GM12878 (cell line): ENCODE measurements around the gene PDZRN3. TPM values are rescaled to one million over a fixed set of nuclear protein-coding genes. Genes with fewer than 3 reads are reported as not detected.

Experiments used
- ATF7 ChIP-seq: fragments of 450-650 bp; IDR thresholded peaks from 2 replicates; pipeline ENCODE4 v1.6.1; 2016; ENCODE audit warnings: low read depth, mild to moderate bottlenecking
- BACH1 ChIP-seq: fragments of 450-650 bp; IDR thresholded peaks from 2 replicates; pipeline ENCODE4 v1.6.1; 2017; ENCODE audit warnings: mild to moderate bottlenecking, borderline replicate concordance
- BCL11A ChIP-seq: IDR thresholded peaks from 2 replicates; pipeline ENCODE4 v1.6.1; 2011; ENCODE audit warnings: low read depth, low read length
- BHLHE40 ChIP-seq, 2 experiments: fragments of 450-650 bp in 1 of 2; IDR thresholded peaks; 2 replicates each; pipeline ENCODE4 v1.6.1; 2011 to 2017; ENCODE audit warnings: low read depth in 2 of 2, borderline replicate concordance in 1 of 2, improper control_type of control experiment in 1 of 2, low read length in 1 of 2, mild to moderate bottlenecking in 1 of 2
- BRCA1 ChIP-seq: IDR thresholded peaks from 2 replicates; pipeline ENCODE4 v1.6.1; 2011; ENCODE audit warnings: low read depth, low read length, improper control_type of control experiment
- CBFB ChIP-seq: IDR thresholded peaks from 2 replicates; pipeline ENCODE4 v1.6.1; 2016; ENCODE audit warnings: antibody characterized with exemption, low read depth
- CREM ChIP-seq: IDR thresholded peaks from 2 replicates; pipeline ENCODE4 v1.6.1; 2014; ENCODE audit warnings: antibody characterized with exemption, low read depth
- EED ChIP-seq: sonication (generic); IDR thresholded peaks from 2 replicates; pipeline ENCODE4 v1.6.1; 2016; ENCODE audit warnings: antibody characterized with exemption, low read depth
- EP300 ChIP-seq, 2 experiments: fragments of 150-350 bp in 1 of 2; IDR thresholded peaks; 2 replicates each; pipeline ENCODE4 v1.6.1; 2011 to 2012; ENCODE audit warnings: low read depth in 2 of 2, low read length in 2 of 2, borderline replicate concordance in 1 of 2, improper control_type of control experiment in 1 of 2, inconsistent platforms in 1 of 2; ENCODE audit not compliant: control insufficient read depth in 1 of 2
- ETV6 ChIP-seq, 2 experiments: fragments of 450-650 bp in 1 of 2; IDR thresholded peaks in 1 of 2; conservative IDR thresholded peaks in 1 of 2; 2 replicates each; pipeline ENCODE4 v1.6.1; 2014; ENCODE audit warnings: antibody characterized with exemption in 1 of 2, borderline replicate concordance in 1 of 2, low read depth in 1 of 2, mild to moderate bottlenecking in 1 of 2, moderate library complexity in 1 of 2
- FOXM1 ChIP-seq: IDR thresholded peaks from 2 replicates; pipeline ENCODE4 v1.6.1; 2012; ENCODE audit warnings: low read depth, mild to moderate bottlenecking, inconsistent platforms, low read length, moderate library complexity
- GABPA ChIP-seq: IDR thresholded peaks from 2 replicates; pipeline ENCODE4 v1.6.1; 2014; ENCODE audit warnings: antibody characterized with exemption, low read depth, mild to moderate bottlenecking, inconsistent platforms
- IRF4 ChIP-seq: IDR thresholded peaks from 2 replicates; pipeline ENCODE4 v1.6.1; 2011; ENCODE audit warnings: low read depth, low read length
- PML ChIP-seq: IDR thresholded peaks from 2 replicates; pipeline ENCODE4 v1.6.1; 2012; ENCODE audit warnings: low read length, inconsistent platforms
- POLR2A ChIP-seq: IDR thresholded peaks from 2 replicates; pipeline ENCODE4 v1.6.1; 2011; ENCODE audit warnings: low read depth, mild to moderate bottlenecking, low read length
- RAD21 ChIP-seq: IDR thresholded peaks from 2 replicates; pipeline ENCODE4 v1.6.1; 2011; ENCODE audit warnings: mild to moderate bottlenecking, low read depth, low read length, moderate library complexity; ENCODE audit not compliant: insufficient read depth
- RELA ChIP-seq: fragments of 450-650 bp; IDR thresholded peaks from 2 replicates; pipeline ENCODE4 v1.8.0; 2014; ENCODE audit warnings: borderline replicate concordance; ENCODE audit not compliant: partially characterized antibody
- TAF1 ChIP-seq: IDR thresholded peaks from 2 replicates; pipeline ENCODE4 v1.6.1; 2011; ENCODE audit warnings: mild to moderate bottlenecking, low read depth, low read length, borderline replicate concordance
- TCF12 ChIP-seq: IDR thresholded peaks from 2 replicates; pipeline ENCODE4 v1.6.1; 2011; ENCODE audit warnings: low read depth, mild to moderate bottlenecking, low read length
- ZNF217 ChIP-seq: fragments of 450-650 bp; IDR thresholded peaks from 2 replicates; pipeline ENCODE4 v1.6.1; 2017; ENCODE audit warnings: antibody characterized with exemption, mild to moderate bottlenecking
- ZSCAN29 ChIP-seq: fragments of 450-650 bp; IDR thresholded peaks from 2 replicates; pipeline ENCODE4 v1.6.1; 2017; ENCODE audit warnings: mild to moderate bottlenecking, moderate library complexity
- ZZZ3 ChIP-seq: IDR thresholded peaks from 2 replicates; pipeline ENCODE4 v1.6.1; 2011; ENCODE audit warnings: low read depth; ENCODE audit not compliant: control insufficient read depth, insufficient read length
- polyA plus RNA-seq, 11 experiments: library from polyadenylated mRNA; depleted of rRNA in 4 of 11; unstranded in 6 of 11; stranded (reverse) in 5 of 11; fragments of >200 nt; fragmentation: Nextera tagmentation in 4 of 11; fragmentation: Illumina TruSeq in 1 of 11; extraction: Ambion mirVana in 4 of 11; extraction: Trizol in 1 of 11; gene quantifications; 1 replicate in 1 of 11; 2 replicates in 10 of 11; pipeline versions ENCODE4 v1.2.1 to v1.2.3, GENCODE V29; 2011 to 2016; ENCODE audit warnings: inconsistent platforms in 2 of 11, missing spikeins in 2 of 11, low read depth in 1 of 11
- total RNA-seq, 4 experiments: library from RNA; depleted of rRNA in 3 of 4; stranded (reverse); fragments of >200 nt in 3 of 4; fragmentation: Illumina TruSeq in 1 of 4; extraction: Trizol in 1 of 4; gene quantifications; 2 replicates each; pipeline versions ENCODE4 v1.2.1 to v1.2.3, GENCODE V29; 2013 to 2021
- TF ChIP-seq, protein P1 (sequence below): fragments of 450-650 bp; IDR thresholded peaks from 2 replicates; pipeline ENCODE4 v1.6.1; 2017; ENCODE audit warnings: antibody characterized with exemption, mild to moderate bottlenecking, moderate library complexity
- TF ChIP-seq, protein P2 (sequence below): fragments of 450-650 bp; IDR thresholded peaks from 2 replicates; pipeline ENCODE4 v1.6.1; 2017; ENCODE audit warnings: mild to moderate bottlenecking
- TF ChIP-seq, protein P3 (sequence below): fragments of 450-650 bp; IDR thresholded peaks from 2 replicates; pipeline ENCODE4 v1.6.1; 2018; ENCODE audit warnings: borderline replicate concordance, mild to moderate bottlenecking; ENCODE audit not compliant: partially characterized antibody

The PDZRN3 gene
- total and polyA plus RNA-seq, 10 of the 15 experiments (the other 5 are each of a cell fraction or from before 2014, with no cell fraction given) = 0.07 to 0.37 (median 0.12) TPM; not detected in 6

DNA sequence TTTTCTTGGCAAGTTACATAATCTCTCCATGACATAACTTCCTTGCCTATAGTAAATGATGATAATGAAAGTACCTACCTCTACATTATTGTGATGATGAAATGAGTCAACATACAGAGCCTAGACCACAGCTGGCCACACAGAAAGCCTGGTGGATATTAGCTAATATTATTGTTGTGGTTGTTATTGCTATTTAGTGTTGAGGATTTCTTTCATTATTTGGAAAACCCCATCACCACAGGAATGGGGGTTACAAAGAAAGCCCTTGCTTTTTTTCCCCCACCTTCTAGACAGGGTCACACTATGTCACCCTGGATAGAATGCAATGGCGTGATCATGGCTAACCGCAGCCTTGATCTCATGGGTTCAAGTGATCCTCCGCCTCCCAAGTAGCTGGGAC lies 125.0 kb downstream of the PDZRN3 start (continued):
- TF ChIP-seq, protein P1, sequence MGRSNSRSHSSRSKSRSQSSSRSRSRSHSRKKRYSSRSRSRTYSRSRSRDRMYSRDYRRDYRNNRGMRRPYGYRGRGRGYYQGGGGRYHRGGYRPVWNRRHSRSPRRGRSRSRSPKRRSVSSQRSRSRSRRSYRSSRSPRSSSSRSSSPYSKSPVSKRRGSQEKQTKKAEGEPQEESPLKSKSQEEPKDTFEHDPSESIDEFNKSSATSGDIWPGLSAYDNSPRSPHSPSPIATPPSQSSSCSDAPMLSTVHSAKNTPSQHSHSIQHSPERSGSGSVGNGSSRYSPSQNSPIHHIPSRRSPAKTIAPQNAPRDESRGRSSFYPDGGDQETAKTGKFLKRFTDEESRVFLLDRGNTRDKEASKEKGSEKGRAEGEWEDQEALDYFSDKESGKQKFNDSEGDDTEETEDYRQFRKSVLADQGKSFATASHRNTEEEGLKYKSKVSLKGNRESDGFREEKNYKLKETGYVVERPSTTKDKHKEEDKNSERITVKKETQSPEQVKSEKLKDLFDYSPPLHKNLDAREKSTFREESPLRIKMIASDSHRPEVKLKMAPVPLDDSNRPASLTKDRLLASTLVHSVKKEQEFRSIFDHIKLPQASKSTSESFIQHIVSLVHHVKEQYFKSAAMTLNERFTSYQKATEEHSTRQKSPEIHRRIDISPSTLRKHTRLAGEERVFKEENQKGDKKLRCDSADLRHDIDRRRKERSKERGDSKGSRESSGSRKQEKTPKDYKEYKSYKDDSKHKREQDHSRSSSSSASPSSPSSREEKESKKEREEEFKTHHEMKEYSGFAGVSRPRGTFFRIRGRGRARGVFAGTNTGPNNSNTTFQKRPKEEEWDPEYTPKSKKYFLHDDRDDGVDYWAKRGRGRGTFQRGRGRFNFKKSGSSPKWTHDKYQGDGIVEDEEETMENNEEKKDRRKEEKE = no peak
- TF ChIP-seq GABPA (peak; percentile 46; the same call in 1 of the 2 replicates), BCL11A (peak; percentile 72), CBFB (peak; percentile 92), TCF12 (peak; percentile 61; the same call in 1 of the 2 replicates), EP300 (IDR thresholded peaks at IDR 0.05; ENCODE audit: borderline replicate concordance in 1 of 2, control insufficient read depth in 1 of 2, low read depth in 2 of 2, low read length in 2 of 2) (peak in 1 of 2 experiments; percentile 82; a peak in 2 of 4 replicates), ZNF217 (no peak), CREM (peak; percentile 93), BHLHE40 (IDR thresholded peaks at IDR 0.05; ENCODE audit: borderline replicate concordance in 1 of 2, low read depth in 2 of 2, low read length in 1 of 2) (0 out of 4 replicates have a peak, but pooled peaks of 1 of the 2 experiments have one; percentile 12), ZZZ3 (no peak), EED (peak; percentile 77), ATF7 (peak; percentile 78), FOXM1 (peak; percentile 87; the same call in 1 of the 2 replicates), ZSCAN29 (no peak), RELA (no peak), BRCA1 (no peak), POLR2A (no peak), TAF1 (no peak), ETV6 (conservative IDR thresholded peaks at IDR 0.05 in 1 of 2, IDR thresholded peaks at IDR 0.05 in 1 of 2; ENCODE audit: borderline replicate concordance in 1 of 2, low read depth in 1 of 2) (peak in 1 of 2 experiments; percentile 56; a peak in 1 of 4 replicates), RAD21 (no peak), IRF4 (peak; percentile 75; the same call in 1 of the 2 replicates), BACH1 (no peak), PML (0 out of 2 replicates have a peak, but pooled peaks have one; percentile 32)
- TF ChIP-seq, protein P2, sequence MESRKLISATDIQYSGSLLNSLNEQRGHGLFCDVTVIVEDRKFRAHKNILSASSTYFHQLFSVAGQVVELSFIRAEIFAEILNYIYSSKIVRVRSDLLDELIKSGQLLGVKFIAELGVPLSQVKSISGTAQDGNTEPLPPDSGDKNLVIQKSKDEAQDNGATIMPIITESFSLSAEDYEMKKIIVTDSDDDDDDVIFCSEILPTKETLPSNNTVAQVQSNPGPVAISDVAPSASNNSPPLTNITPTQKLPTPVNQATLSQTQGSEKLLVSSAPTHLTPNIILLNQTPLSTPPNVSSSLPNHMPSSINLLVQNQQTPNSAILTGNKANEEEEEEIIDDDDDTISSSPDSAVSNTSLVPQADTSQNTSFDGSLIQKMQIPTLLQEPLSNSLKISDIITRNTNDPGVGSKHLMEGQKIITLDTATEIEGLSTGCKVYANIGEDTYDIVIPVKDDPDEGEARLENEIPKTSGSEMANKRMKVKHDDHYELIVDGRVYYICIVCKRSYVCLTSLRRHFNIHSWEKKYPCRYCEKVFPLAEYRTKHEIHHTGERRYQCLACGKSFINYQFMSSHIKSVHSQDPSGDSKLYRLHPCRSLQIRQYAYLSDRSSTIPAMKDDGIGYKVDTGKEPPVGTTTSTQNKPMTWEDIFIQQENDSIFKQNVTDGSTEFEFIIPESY = no peak
- TF ChIP-seq, protein P3, sequence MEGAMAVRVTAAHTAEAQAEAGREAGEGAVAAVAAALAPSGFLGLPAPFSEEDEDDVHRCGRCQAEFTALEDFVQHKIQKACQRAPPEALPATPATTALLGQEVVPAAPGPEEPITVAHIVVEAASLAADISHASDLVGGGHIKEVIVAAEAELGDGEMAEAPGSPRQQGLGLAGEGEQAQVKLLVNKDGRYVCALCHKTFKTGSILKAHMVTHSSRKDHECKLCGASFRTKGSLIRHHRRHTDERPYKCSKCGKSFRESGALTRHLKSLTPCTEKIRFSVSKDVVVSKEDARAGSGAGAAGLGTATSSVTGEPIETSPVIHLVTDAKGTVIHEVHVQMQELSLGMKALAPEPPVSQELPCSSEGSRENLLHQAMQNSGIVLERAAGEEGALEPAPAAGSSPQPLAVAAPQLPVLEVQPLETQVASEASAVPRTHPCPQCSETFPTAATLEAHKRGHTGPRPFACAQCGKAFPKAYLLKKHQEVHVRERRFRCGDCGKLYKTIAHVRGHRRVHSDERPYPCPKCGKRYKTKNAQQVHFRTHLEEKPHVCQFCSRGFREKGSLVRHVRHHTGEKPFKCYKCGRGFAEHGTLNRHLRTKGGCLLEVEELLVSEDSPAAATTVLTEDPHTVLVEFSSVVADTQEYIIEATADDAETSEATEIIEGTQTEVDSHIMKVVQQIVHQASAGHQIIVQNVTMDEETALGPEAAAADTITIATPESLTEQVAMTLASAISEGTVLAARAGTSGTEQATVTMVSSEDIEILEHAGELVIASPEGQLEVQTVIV = no peak
